Lung microvascular endothelial cell (primary cell): Measurements from ENCODE around the gene MLXIP. TPM values are rescaled to one million over a fixed set of nuclear protein-coding genes. Genes with fewer than 3 reads are reported as not detected.
A peak's percentile ranks its signal among the peaks of the same experiment; 100 is the strongest.

Source experiments
- DNase-seq, 2 donors: peaks; one replicate each; pipeline versions ENCODE4 v3.0.0 to v3.0.0-alpha.2; 2010; ENCODE audit warnings: low read depth in 2 of 2
- total RNA-seq: library from RNA; depleted of rRNA; stranded (reverse); fragments of >200 nt; gene quantifications from 2 replicates; pipeline ENCODE4 v1.2.1, GENCODE V29; 2014

Gene MLXIP
- total RNA-seq, 1 donor from 2014 or later = 20.0 TPM

- no peak for DNase-seq
Observed at GRCh38 chr12:122183588-122183940, 105.0 kb downstream of the MLXIP start.

DNA sequence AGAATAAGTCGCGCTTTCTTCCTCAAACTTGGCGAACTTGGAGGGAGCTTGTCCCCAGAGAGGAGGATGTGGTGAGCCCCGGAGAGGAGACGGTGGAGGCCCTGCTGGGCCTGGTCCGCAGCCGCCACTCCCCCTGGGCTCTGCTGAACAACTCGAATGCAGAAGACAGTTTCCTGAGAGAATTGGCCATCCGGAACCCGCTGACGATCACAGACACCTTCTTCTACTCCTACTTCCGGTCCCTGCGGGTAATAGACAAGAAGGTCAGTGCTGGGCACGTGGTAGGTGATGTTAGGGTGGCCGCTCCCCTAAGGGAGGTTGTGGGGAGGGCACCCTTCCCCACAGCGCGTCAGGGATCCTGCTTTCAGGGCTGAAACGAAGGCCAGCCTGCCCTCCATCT lies 106.0 kb downstream of the MLXIP start:
- DNase-seq = no peak

GRCh38 chr12:122185079-122185478 lies 106.5 kb downstream of the MLXIP start:
- DNase-seq = no peak

GRCh38 chr12:122185494-122186082 lies 107.0 kb downstream of the MLXIP start:
- no peak for DNase-seq

DNA sequence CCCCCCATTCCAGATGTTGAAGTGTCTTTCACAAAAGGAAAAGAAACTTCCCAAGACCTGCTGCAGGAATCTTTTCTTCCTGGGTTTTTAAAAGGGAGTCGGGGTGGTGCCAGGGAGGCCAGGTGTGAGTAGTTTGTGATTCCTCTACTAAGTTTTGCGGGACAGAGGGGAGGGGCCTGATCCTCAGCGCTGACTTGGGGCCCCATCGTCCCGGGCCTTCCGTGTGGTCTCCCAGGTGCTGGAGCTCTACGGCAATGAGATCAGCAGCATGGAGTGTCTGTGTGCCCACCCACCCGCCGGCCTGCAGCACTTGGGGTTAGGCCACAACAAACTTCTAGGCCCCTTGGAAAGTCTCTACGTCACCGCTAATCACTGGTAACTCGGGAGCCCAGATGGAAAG lies 108.9 kb downstream of the MLXIP start:
- DNase-seq = no peak

DNA sequence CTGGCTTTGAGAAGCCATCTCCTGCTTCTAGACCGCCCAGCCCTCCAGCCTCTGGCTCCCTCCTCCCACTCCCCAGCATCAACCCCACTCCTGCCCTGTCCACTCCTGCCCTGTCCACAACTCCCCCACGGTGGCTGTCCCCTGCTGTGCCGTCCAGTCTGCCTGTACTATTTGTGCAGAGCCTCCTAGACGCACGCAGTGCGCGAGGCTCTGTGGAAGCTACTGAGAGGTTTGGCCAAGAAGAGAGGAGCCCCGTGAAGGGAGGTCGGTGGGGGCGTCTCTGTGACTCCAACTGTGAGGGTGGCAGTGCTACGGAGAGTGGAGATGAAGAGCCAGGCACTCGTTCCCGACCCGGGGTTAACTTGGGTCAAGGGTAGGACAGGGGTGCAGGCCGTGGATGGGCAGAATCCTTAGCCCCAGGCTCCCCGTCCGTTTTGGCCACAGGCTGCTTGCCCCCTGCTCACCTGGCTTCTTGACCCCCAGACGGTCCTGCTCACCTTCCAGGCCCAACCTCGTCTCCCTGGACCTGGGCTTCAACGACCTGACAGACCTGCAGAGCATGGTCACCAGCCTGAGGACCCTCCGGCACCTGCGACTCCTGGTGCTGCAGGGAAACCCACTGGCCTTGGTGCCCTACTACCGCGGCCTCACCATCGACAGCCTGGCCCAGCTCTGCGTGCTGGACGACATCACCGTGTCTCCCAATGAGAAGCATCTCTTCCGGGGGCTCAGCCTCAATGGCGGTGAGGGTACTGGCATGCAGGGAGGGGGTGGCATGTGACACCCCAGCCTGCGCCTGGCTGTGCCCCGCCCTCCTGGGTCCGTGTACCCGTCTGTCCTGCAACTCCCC lies 111.3 kb downstream of the MLXIP start:
- no peak for DNase-seq

- DNase-seq = peak; percentile 79 to 84
Observed at GRCh38 chr12:122190842-122191668, 112.5 kb downstream of the MLXIP start.

GRCh38 chr12:122192441-122192840 lies 113.9 kb downstream of the MLXIP start:
- DNase-seq = no peak

GRCh38 chr12:122194804-122195203 lies 116.2 kb downstream of the MLXIP start:
- no peak for DNase-seq

DNA sequence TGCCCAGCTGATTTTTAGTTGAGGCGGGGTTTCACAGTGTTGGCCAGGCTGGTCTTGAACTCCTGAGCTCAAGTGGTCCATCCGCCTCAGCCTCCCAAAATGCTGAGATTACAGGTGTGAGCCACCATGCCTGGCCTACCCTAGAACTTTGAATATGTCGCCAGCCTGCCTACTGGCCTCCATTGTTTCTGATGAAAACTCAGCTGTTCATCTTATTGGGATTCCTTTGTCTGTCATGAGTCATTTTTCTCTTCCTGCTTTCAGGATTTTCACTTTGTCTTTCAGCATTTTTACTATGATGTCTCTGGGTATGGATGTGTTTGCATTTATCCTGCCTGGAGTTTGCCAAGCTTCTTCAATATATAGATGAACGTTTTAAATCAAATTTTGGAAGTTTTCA lies 116.8 kb downstream of the MLXIP start:
- no peak for DNase-seq

Other genes with a start within 250 kb of the MLXIP start
- not detected in 2 replicates for gene HPD, start 219.9 kb upstream of the MLXIP start, total RNA-seq
- gene PSMD9, start 190.0 kb upstream of the MLXIP start, total RNA-seq = 29.0 and 40.1 TPM in 2 replicates
- 1.7 and 2.6 TPM in 2 replicates for gene CFAP251, start 160.2 kb upstream of the MLXIP start, total RNA-seq
- 5.4 and 6.3 TPM in 2 replicates for gene BCL7A, start 56.9 kb upstream of the MLXIP start, total RNA-seq
- gene IL31, start 95.5 kb downstream of the MLXIP start, total RNA-seq = not detected in 2 replicates
- gene LRRC43, start 104.4 kb downstream of the MLXIP start, total RNA-seq = 0.44 and 0.99 TPM in 2 replicates
- under 0.01 and 0.20 TPM in 2 replicates for gene B3GNT4, start 125.0 kb downstream of the MLXIP start, total RNA-seq
- gene DIABLO, start 147.3 kb downstream of the MLXIP start, total RNA-seq = 53.6 and 55.4 TPM in 2 replicates
- gene VPS33A, start 187.7 kb downstream of the MLXIP start, total RNA-seq = 13.3 and 14.1 TPM in 2 replicates